Neural cell (in vitro differentiated cells): ENCODE results near the gene RSU1. TPM values are rescaled to one million over a fixed set of nuclear protein-coding genes. Genes with fewer than 3 reads are reported as not detected.

ENCODE experiments used
- H2AFZ ChIP-seq: fragments of 200-600, 300-800 bp; sonication (generic), shearing (Covaris generic); 2 replicates; pipeline ENCODE4 v1.6.0; 2014; ENCODE audit warnings: low read depth, mild to moderate bottlenecking, antibody characterized with exemption, low read length, moderate library complexity
- H3F3A ChIP-seq: fragments of 200-600 bp; shearing (Covaris generic); 2 replicates; pipeline ENCODE4 v1.6.1; 2016; ENCODE audit warnings: mild to moderate bottlenecking, moderate library complexity, mixed read lengths, antibody characterized with exemption, low read length; ENCODE audit not compliant: insufficient read depth, poor library complexity, severe bottlenecking
- H3K27ac ChIP-seq: fragments of 200-600, 300-800 bp; sonication (generic), shearing (Covaris generic); 2 replicates; pipeline ENCODE4 v1.5.1; 2014; ENCODE audit warnings: mild to moderate bottlenecking, low read length, moderate library complexity
- H3K27me3 ChIP-seq: fragments of 300-800, 200-600 bp; sonication (generic), shearing (Covaris generic); 2 replicates; pipeline ENCODE4 v1.6.0; 2014; ENCODE audit warnings: mild to moderate bottlenecking, low read depth, low read length, moderate library complexity; ENCODE audit not compliant: insufficient read depth
- H3K36me3 ChIP-seq: fragments of 300-800, 200-600 bp; sonication (generic), shearing (Covaris generic); 2 replicates; pipeline ENCODE4 v1.5.1; 2014; ENCODE audit warnings: mild to moderate bottlenecking, antibody characterized with exemption, low read length, moderate library complexity; ENCODE audit not compliant: insufficient read depth
- H3K4me2 ChIP-seq: fragments of 300-800, 200-600 bp; sonication (generic), shearing (Covaris generic); 2 replicates; pipeline ENCODE4 v1.6.0; 2014; ENCODE audit warnings: mild to moderate bottlenecking, low read length
- H3K4me3 ChIP-seq: fragments of 300-800, 200-600 bp; sonication (generic), shearing (Covaris generic); 2 replicates; pipeline ENCODE4 v1.5.1; 2014; ENCODE audit warnings: mild to moderate bottlenecking, low read length, moderate library complexity
- H3K79me2 ChIP-seq: fragments of 200-600 bp; shearing (Covaris generic); replicated peaks from 2 replicates; pipeline ENCODE4 v1.6.0; 2014; ENCODE audit warnings: mild to moderate bottlenecking, low read length, moderate library complexity; ENCODE audit not compliant: insufficient read depth
- H3K9ac ChIP-seq: fragments of 300-800, 200-600 bp; sonication (generic), shearing (Covaris generic); 2 replicates; pipeline ENCODE4 v1.6.1; 2016; ENCODE audit warnings: mild to moderate bottlenecking, low read length, mixed read lengths
- H3K9me2 ChIP-seq: fragments of 200-600 bp; shearing (Covaris generic); 2 replicates; pipeline ENCODE4 v1.6.1; 2016; ENCODE audit warnings: mild to moderate bottlenecking, low read length, mixed read lengths; ENCODE audit not compliant: insufficient read depth
- H3K9me3 ChIP-seq: fragments of 200-600, 300-800 bp; sonication (generic), shearing (Covaris generic); 2 replicates; pipeline ENCODE4 v1.6.1; 2016; ENCODE audit warnings: mild to moderate bottlenecking, mixed run types, low read length, moderate library complexity, mixed read lengths
- H4K20me1 ChIP-seq: fragments of 200-600 bp; shearing (Covaris generic); 2 replicates; pipeline ENCODE4 v1.6.1; 2016; ENCODE audit warnings: mild to moderate bottlenecking, mixed run types; ENCODE audit not compliant: insufficient read depth
- EP300 ChIP-seq: fragments of 450-650 bp; conservative IDR thresholded peaks from 2 replicates; pipeline ENCODE4 v1.6.1; 2014; ENCODE audit warnings: antibody characterized with exemption, mild to moderate bottlenecking, moderate library complexity; ENCODE audit not compliant: poor library complexity, severe bottlenecking
- EZH2 ChIP-seq: fragments of 200-600, 300-800 bp; shearing (Covaris generic), sonication (generic); IDR thresholded peaks from 2 replicates; pipeline ENCODE4 v1.6.1; 2014; ENCODE audit warnings: antibody characterized with exemption, low read length, borderline replicate concordance, mild to moderate bottlenecking; ENCODE audit not compliant: insufficient read depth, poor library complexity, severe bottlenecking
- MXI1 ChIP-seq: fragments of 450-650 bp; conservative IDR thresholded peaks from 2 replicates; pipeline ENCODE4 v1.6.1; 2014; ENCODE audit warnings: antibody characterized with exemption, mild to moderate bottlenecking; ENCODE audit not compliant: poor library complexity, severe bottlenecking
- POLR2AphosphoS5 ChIP-seq: IDR thresholded peaks from 2 replicates; pipeline ENCODE4 v1.6.1; 2012
- RAD21 ChIP-seq: fragments of 450-650 bp; conservative IDR thresholded peaks from 2 replicates; pipeline ENCODE4 v1.6.1; 2014; ENCODE audit warnings: antibody characterized with exemption, mild to moderate bottlenecking, moderate library complexity
- SMC3 ChIP-seq: fragments of 450-650 bp; conservative IDR thresholded peaks from 2 replicates; pipeline ENCODE4 v1.6.1; 2014; ENCODE audit warnings: antibody characterized with exemption, mild to moderate bottlenecking, moderate library complexity; ENCODE audit not compliant: poor library complexity
- TAF1 ChIP-seq: IDR thresholded peaks from 2 replicates; pipeline ENCODE4 v1.6.1; 2012; ENCODE audit warnings: low read depth
- polyA minus RNA-seq: library from RNA; depleted of rRNA, polyadenylated mRNA; stranded (reverse); fragments of >200 nt; gene quantifications from 2 replicates; pipeline ENCODE4 v1.2.3, GENCODE V29; 2014
- polyA plus RNA-seq: library from polyadenylated mRNA; depleted of rRNA; stranded (reverse); fragments of >200 nt; gene quantifications from 2 replicates; pipeline ENCODE4 v1.2.3, GENCODE V29; 2014
- TF ChIP-seq, protein P1 (sequence below): fragments of 450-650 bp; IDR thresholded peaks from 2 replicates; pipeline ENCODE4 v1.5.1; 2014; ENCODE audit warnings: antibody characterized with exemption, mild to moderate bottlenecking, moderate library complexity; ENCODE audit not compliant: poor library complexity, severe bottlenecking
- TF ChIP-seq, protein P2 (sequence below): IDR thresholded peaks from 2 replicates; pipeline ENCODE4 v1.6.1; 2012; ENCODE audit warnings: borderline replicate concordance

The RSU1 gene
- 18.7 and 22.2 TPM in 2 replicates for polyA plus RNA-seq
- polyA minus RNA-seq: 15.8 and 28.5 TPM in 2 replicates

DNA sequence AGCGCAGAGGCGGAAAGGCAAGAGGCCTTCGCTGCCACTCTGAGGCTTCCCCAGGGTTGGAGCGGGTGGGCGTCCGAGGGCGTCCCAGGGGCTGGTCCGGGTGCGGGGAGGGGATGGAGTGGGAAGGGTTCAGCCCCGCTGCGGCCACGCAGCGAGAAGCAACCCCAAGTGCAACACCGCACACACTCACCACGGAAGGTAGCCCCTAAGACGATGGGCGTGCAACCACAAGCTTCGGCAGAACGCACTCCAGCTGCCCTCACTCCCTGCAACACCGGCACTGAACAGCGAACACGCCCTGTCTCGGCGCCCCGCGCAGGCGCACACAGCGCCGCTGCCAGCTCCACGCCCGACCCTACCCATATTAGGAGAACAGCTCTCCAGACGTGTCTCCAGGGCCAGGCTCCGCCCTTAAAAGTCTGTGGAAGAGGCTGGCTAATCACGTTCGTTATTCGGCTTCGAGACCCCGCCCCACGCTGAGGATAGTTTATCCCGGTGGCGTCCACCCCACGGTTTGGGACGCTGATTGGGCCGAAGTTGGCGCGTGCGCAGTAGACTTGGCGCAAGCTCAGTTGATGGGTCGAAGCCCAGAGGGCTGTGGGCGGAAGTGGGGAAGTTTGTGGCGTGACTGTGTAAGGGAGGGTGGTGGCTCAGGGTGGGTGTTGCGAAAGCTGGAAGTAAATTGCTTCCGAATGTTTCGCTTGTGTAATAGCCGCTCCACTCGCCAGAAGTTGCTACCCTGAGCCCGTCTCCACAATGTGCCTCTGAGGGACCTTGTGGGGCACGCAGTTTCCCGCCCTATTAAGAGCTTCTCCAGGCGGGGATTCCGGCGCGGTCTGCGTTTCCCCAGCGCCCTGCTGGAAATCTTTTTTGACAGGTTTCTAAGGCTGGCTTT lies at the start of gene RSU1:
RSU1 (minus strand) TSS at position 300 of the 895 bp plus-strand sequence. CDS start 343 bp downstream, outside the sequence.
- TF ChIP-seq POLR2AphosphoS5 (peak; percentile 94), RAD21 (no peak), EZH2 (no peak), TAF1 (peak; percentile 83), SMC3 (peak; percentile 37), EP300 (no peak), MXI1 (peak; percentile 83)
- TF ChIP-seq, protein P1, sequence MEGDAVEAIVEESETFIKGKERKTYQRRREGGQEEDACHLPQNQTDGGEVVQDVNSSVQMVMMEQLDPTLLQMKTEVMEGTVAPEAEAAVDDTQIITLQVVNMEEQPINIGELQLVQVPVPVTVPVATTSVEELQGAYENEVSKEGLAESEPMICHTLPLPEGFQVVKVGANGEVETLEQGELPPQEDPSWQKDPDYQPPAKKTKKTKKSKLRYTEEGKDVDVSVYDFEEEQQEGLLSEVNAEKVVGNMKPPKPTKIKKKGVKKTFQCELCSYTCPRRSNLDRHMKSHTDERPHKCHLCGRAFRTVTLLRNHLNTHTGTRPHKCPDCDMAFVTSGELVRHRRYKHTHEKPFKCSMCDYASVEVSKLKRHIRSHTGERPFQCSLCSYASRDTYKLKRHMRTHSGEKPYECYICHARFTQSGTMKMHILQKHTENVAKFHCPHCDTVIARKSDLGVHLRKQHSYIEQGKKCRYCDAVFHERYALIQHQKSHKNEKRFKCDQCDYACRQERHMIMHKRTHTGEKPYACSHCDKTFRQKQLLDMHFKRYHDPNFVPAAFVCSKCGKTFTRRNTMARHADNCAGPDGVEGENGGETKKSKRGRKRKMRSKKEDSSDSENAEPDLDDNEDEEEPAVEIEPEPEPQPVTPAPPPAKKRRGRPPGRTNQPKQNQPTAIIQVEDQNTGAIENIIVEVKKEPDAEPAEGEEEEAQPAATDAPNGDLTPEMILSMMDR: no peak
- TF ChIP-seq, protein P2, sequence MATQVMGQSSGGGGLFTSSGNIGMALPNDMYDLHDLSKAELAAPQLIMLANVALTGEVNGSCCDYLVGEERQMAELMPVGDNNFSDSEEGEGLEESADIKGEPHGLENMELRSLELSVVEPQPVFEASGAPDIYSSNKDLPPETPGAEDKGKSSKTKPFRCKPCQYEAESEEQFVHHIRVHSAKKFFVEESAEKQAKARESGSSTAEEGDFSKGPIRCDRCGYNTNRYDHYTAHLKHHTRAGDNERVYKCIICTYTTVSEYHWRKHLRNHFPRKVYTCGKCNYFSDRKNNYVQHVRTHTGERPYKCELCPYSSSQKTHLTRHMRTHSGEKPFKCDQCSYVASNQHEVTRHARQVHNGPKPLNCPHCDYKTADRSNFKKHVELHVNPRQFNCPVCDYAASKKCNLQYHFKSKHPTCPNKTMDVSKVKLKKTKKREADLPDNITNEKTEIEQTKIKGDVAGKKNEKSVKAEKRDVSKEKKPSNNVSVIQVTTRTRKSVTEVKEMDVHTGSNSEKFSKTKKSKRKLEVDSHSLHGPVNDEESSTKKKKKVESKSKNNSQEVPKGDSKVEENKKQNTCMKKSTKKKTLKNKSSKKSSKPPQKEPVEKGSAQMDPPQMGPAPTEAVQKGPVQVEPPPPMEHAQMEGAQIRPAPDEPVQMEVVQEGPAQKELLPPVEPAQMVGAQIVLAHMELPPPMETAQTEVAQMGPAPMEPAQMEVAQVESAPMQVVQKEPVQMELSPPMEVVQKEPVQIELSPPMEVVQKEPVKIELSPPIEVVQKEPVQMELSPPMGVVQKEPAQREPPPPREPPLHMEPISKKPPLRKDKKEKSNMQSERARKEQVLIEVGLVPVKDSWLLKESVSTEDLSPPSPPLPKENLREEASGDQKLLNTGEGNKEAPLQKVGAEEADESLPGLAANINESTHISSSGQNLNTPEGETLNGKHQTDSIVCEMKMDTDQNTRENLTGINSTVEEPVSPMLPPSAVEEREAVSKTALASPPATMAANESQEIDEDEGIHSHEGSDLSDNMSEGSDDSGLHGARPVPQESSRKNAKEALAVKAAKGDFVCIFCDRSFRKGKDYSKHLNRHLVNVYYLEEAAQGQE: peak; percentile 63
- Histone ChIP-seq H3K4me3 (peak within 1 kb of the TSS; percentile 74), H3K27me3 (no peaks in the 10 kb centered on the region), H3K9me2 (no peaks in the 10 kb centered on the region), H3K36me3 (no peaks in the 10 kb centered on the region), H3K27ac (peak within 1 kb of the TSS; percentile 83), H3K9ac (peak within 1 kb of the TSS; percentile 91), H3K79me2 (peaks cover 5% of the 10 kb centered on the region), H3K9me3 (no peaks in the 10 kb centered on the region), H2AFZ (peak within 1 kb of the TSS; percentile 66), H3F3A (no peaks in the 10 kb centered on the region), H4K20me1 (no peaks in the 10 kb centered on the region), H3K4me2 (peak within 1 kb of the TSS; percentile 83)

DNA sequence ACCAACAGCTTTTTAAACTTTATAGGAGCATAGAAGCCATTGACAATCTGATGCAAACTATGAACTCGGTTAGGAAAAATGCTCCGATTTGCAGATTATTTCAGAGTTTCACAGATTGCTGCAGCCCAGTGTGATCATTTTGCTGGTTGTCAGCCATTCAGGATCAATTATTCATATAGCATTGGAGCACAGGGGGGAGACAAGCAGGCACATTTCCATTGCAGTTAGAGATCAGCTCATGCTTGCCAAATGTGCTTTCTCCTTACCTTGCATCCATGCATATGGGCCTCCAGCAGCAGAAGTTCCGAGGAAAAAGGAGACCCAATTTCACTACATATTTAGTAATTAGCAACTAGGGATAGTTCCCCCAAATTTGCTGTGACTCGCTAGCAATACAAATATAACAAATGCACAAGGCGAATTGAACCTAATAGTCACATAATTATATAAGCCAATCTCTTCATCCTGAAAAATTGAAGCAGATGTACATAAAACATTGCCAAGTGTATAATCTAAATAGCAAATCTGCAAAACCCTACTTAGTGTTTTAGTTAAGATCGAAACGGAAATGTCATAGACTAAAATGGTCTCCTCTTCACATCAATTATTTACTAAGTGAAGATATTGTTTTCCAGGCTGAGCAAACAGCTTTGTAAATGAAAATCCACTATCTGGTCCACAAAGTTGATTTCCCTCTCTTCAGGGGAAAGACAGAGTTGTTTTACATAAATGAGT lies 49.5 kb upstream of the RSU1 start:
- H3K4me2 ChIP-seq: no peak overlapping the region
- H3K9ac ChIP-seq: no peak overlapping the region
- TF ChIP-seq RAD21 (peak; percentile 23), EZH2 (no peak)
- TF ChIP-seq, protein P1: no peak
- no peaks in the 10 kb centered on the region for H3K27me3 ChIP-seq
- no peaks in the 10 kb centered on the region for H3K79me2 ChIP-seq
- no peaks in the 10 kb centered on the region for H3K9me2 ChIP-seq
- no peaks in the 10 kb centered on the region for H4K20me1 ChIP-seq
- no peaks in the 10 kb centered on the region for H3K9me3 ChIP-seq
- peak overlapping the region; percentile 28 for H3K4me3 ChIP-seq
- H3K36me3 ChIP-seq: no peaks in the 10 kb centered on the region
- H2AFZ ChIP-seq: no peak overlapping the region
- peak overlapping the region; percentile 45 for H3K27ac ChIP-seq
- no peaks in the 10 kb centered on the region for H3F3A ChIP-seq
